ENCODE results near the gene HSD3B2. TPM values are rescaled to one million over a fixed set of nuclear protein-coding genes. Genes with fewer than 3 reads are reported as not detected.

Gene HSD3B2
- total RNA-seq, 1 experiment from 2014 or later, result 1.0 TPM

- no peak for TF ChIP-seq STAT6 (CRISPR knock-in tag; conservative IDR thresholded peaks at IDR 0.05; ENCODE audit: low read depth)
- TF ChIP-seq PRRX2 (CRISPR knock-in tag; IDR thresholded peaks at IDR 0.05), result no peak
- no peak for TF ChIP-seq ZNF121 (CRISPR knock-in tag; IDR thresholded peaks at IDR 0.05)
- TF ChIP-seq ZNF138 (CRISPR knock-in tag; conservative IDR thresholded peaks at IDR 0.05), result no peak
- TF ChIP-seq IRF2 (CRISPR knock-in tag; IDR thresholded peaks at IDR 0.05; ENCODE audit: borderline replicate concordance, low read depth), result no peak
- TF ChIP-seq HMGA2 (CRISPR knock-in tag; IDR thresholded peaks at IDR 0.05), result no peak
- TF ChIP-seq ATF6 (CRISPR knock-in tag; IDR thresholded peaks at IDR 0.05), result no peak
- no peak for TF ChIP-seq NR1H2 (CRISPR knock-in tag; IDR thresholded peaks at IDR 0.05)
Observed at GRCh38 chr1:119372503-119373086, 42.4 kb upstream of the HSD3B2 start (continued).

GRCh38 chr1:119373465-119373864 lies 41.5 kb upstream of the HSD3B2 start:
- Mint-ChIP-seq H3K4me3 (no peak overlapping the region), H3K27me3 (ENCODE audit: low read depth) (peaks cover 3% of the 10 kb centered on the region; the same call in 1 of the 2 replicates), H3K9me3 (peaks cover 13% of the 10 kb centered on the region), H3K36me3 (no peaks in the 10 kb centered on the region), H3K4me1 (peaks cover 29% of the 10 kb centered on the region), H3K27ac (no peak overlapping the region)
- TF ChIP-seq RELA (CRISPR knock-in tag; IDR thresholded peaks at IDR 0.05; ENCODE audit: borderline replicate concordance), result no peak
- no peak for TF ChIP-seq NR1H2 (CRISPR knock-in tag; IDR thresholded peaks at IDR 0.05)
- CTCF ChIA-PET, result interaction anchor here (0.7 to 2.7 kb wide), 24 partner anchors 16 to 302 kb away, joined by 3 to 26 read pairs (median 4); no protein-coding TSS in a partner anchor
- POLR2A ChIA-PET, result no interaction called here
- DNase-seq (ENCODE audit: low spot score), result no peak
- no peak for ATAC-seq

- Mint-ChIP-seq H3K27me3 (ENCODE audit: low read depth) (peaks cover 3% of the 10 kb centered on the region; the same call in 1 of the 2 replicates), H3K27ac (no peak overlapping the region), H3K4me3 (no peak overlapping the region), H3K36me3 (no peaks in the 10 kb centered on the region), H3K4me1 (peaks cover 25% of the 10 kb centered on the region), H3K9me3 (peaks cover 13% of the 10 kb centered on the region)
- POLR2A ChIA-PET, result interaction anchor here (0.5 kb wide), 1 partner anchor 49 kb away, joined by 3 read pairs; no protein-coding TSS in a partner anchor
- TF ChIP-seq RORB (CRISPR knock-in tag; IDR thresholded peaks at IDR 0.05) (no peak), ESRRA (CRISPR knock-in tag; IDR thresholded peaks at IDR 0.05; ENCODE audit: borderline replicate concordance) (no peak), NR1H2 (CRISPR knock-in tag; IDR thresholded peaks at IDR 0.05) (no peak), PRRX2 (CRISPR knock-in tag; IDR thresholded peaks at IDR 0.05) (no peak), NFATC4 (CRISPR knock-in tag; IDR thresholded peaks at IDR 0.05) (no peak), ARID4B (CRISPR knock-in tag; IDR thresholded peaks at IDR 0.05; ENCODE audit: borderline replicate concordance) (no peak), MLX (CRISPR knock-in tag; IDR thresholded peaks at IDR 0.05) (no peak)
- CTCF ChIA-PET, result interaction anchor here (1.2 to 2.7 kb wide), 6 partner anchors 75 to 170 kb away, joined by 4 to 24 read pairs (median 14); no protein-coding TSS in a partner anchor
- DNase-seq (ENCODE audit: low spot score), result no peak
- no peak for ATAC-seq
Observed at GRCh38 chr1:119374208-119374874, 40.6 kb upstream of the HSD3B2 start.

Data from WTC11 (cell line).